SK-N-SH (cell line): ENCODE data around the gene PGA5. TPM values are rescaled to one million over a fixed set of nuclear protein-coding genes. Genes with fewer than 3 reads are reported as not detected.

Source experiments
- CTCF ChIA-PET: fragments of 300-600, 350-600 bp; formaldehyde crosslinking; extraction: SDS; loops from one replicate; lab custom pipeline; 2021; lab: Yijun Ruan, JAX
- POLR2A ChIA-PET: fragments of 350-600 bp; sonication (Branson Sonifier 250); formaldehyde crosslinking; extraction: SDS; loops from one replicate; lab custom pipeline; 2020; ENCODE audit warnings: antibody characterized with exemption, inconsistent platforms; lab: Yijun Ruan, JAX
- DNase-seq: peaks from one replicate; pipeline ENCODE4 v3.0.0; 2012
- H2AFZ ChIP-seq: fragments of 200-600 bp; sonication (generic); 2 replicates; pipeline ENCODE4 v1.8.1; 2016; ENCODE audit warnings: antibody characterized with exemption, mild to moderate bottlenecking, low read depth
- H3F3A ChIP-seq: fragments of 200-600 bp; sonication (generic); replicated peaks from 2 replicates; pipeline ENCODE3; 2016; ENCODE audit warnings: antibody characterized with exemption, mild to moderate bottlenecking; ENCODE audit not compliant: insufficient read depth
- H3K27ac ChIP-seq, 2 experiments: fragments of 200-500 bp in 1 of 2; fragments of 200-600 bp in 1 of 2; sonication (Bioruptor generic) in 1 of 2; sonication (generic), shearing (Covaris generic) in 1 of 2; 2 replicates each; pipeline versions ENCODE4 v1.5.1 to v1.6.1; 2014 to 2016; ENCODE audit warnings: low read depth in 2 of 2, inconsistent platforms in 1 of 2, low read length in 1 of 2, mild to moderate bottlenecking in 1 of 2, mixed read lengths in 1 of 2
- H3K27me3 ChIP-seq: fragments of 200-600 bp; sonication (generic), shearing (Covaris generic); 2 replicates; pipeline ENCODE4 v1.6.1; 2016; ENCODE audit warnings: mixed run types; ENCODE audit not compliant: insufficient read depth
- H3K36me3 ChIP-seq, 2 experiments: fragments of 200-500 bp in 1 of 2; fragments of 200-600 bp in 1 of 2; sonication (Bioruptor generic) in 1 of 2; sonication (generic) in 1 of 2; replicated peaks in 1 of 2; 2 replicates each; pipeline versions ENCODE3 to v1.5.1; 2014 to 2016; ENCODE audit warnings: low read length in 1 of 2, mild to moderate bottlenecking in 1 of 2; ENCODE audit not compliant: insufficient read depth in 2 of 2, control insufficient read depth in 1 of 2
- H3K4me1 ChIP-seq, 2 experiments: fragments of 200-500 bp in 1 of 2; fragments of 200-600 bp in 1 of 2; sonication (Bioruptor generic) in 1 of 2; sonication (generic), shearing (Covaris generic) in 1 of 2; 2 replicates each; pipeline versions ENCODE4 v1.5.1 to v1.6.1; 2014 to 2016; ENCODE audit warnings: low read depth in 1 of 2, low read length in 1 of 2, mixed run types in 1 of 2; ENCODE audit not compliant: insufficient read depth in 2 of 2, control insufficient read depth in 1 of 2
- H3K4me2 ChIP-seq: fragments of 200-600 bp; sonication (generic), shearing (Covaris generic); 2 replicates; pipeline ENCODE4 v1.6.1; 2017; ENCODE audit warnings: mixed run types
- H3K4me3 ChIP-seq, 2 experiments: fragments of 200-500 bp in 1 of 2; fragments of 200-600 bp in 1 of 2; sonication (Bioruptor generic) in 1 of 2; sonication (generic), shearing (Covaris generic) in 1 of 2; 2 replicates each; pipeline versions ENCODE4 v1.5.1 to v1.8.1; 2014 to 2016; ENCODE audit warnings: low read depth in 2 of 2, inconsistent platforms in 1 of 2, low read length in 1 of 2, mild to moderate bottlenecking in 1 of 2, mixed read lengths in 1 of 2, moderate library complexity in 1 of 2
- H3K79me2 ChIP-seq: fragments of 200-600 bp; sonication (generic); 2 replicates; pipeline ENCODE4 v1.8.1; 2017; ENCODE audit warnings: mild to moderate bottlenecking; ENCODE audit not compliant: insufficient read depth
- H3K9ac ChIP-seq: fragments of 200-600 bp; sonication (generic); 2 replicates; pipeline ENCODE4 v1.6.1; 2017; ENCODE audit warnings: mixed run types
- H3K9me2 ChIP-seq: fragments of 200-600 bp; sonication (generic); 2 replicates; pipeline ENCODE4 v1.6.1; 2017; ENCODE audit warnings: mixed run types
- H3K9me3 ChIP-seq: fragments of 200-600 bp; sonication (generic); 2 replicates; pipeline ENCODE4 v1.6.1; 2017; ENCODE audit warnings: mixed run types, mild to moderate bottlenecking, moderate library complexity
- H4K20me1 ChIP-seq: fragments of 200-600 bp; sonication (generic); 2 replicates; pipeline ENCODE4 v1.6.1; 2017; ENCODE audit warnings: mild to moderate bottlenecking, mixed run types; ENCODE audit not compliant: insufficient read depth
- EP300 ChIP-seq, 2 experiments: IDR thresholded peaks; 2 replicates each; pipeline versions ENCODE4 v1.4.0 to v1.6.1; 2012; ENCODE audit warnings: borderline replicate concordance in 1 of 2, low read depth in 1 of 2, low read length in 1 of 2
- EZH2phosphoT487 ChIP-seq: fragments of 200-600 bp; sonication (generic); IDR thresholded peaks from 2 replicates; pipeline ENCODE4 v1.6.1; 2017; ENCODE audit warnings: low read depth, mixed run types, mild to moderate bottlenecking, antibody characterized with exemption, moderate library complexity, borderline replicate concordance
- FOXM1 ChIP-seq: IDR thresholded peaks from 2 replicates; pipeline ENCODE4 v1.4.0; 2012; ENCODE audit warnings: low read depth, mild to moderate bottlenecking
- NFIC ChIP-seq: IDR thresholded peaks from 2 replicates; pipeline ENCODE4 v1.4.0; 2012; ENCODE audit warnings: borderline replicate concordance
- NRF1 ChIP-seq: IDR thresholded peaks from 2 replicates; pipeline ENCODE4 v1.6.1; 2012; ENCODE audit warnings: low read depth, mild to moderate bottlenecking, low read length
- REST ChIP-seq: IDR thresholded peaks from 2 replicates; pipeline ENCODE4 v1.6.1; 2012; ENCODE audit warnings: mild to moderate bottlenecking, low read depth, low read length, moderate library complexity
- SIN3A ChIP-seq: IDR thresholded peaks from 2 replicates; pipeline ENCODE4 v1.6.1; 2012; ENCODE audit warnings: low read depth, mild to moderate bottlenecking, low read length, moderate library complexity, borderline replicate concordance
- TAF1 ChIP-seq: IDR thresholded peaks from 2 replicates; pipeline ENCODE4 v1.6.1; 2012; ENCODE audit warnings: low read depth, mild to moderate bottlenecking, low read length, moderate library complexity, borderline replicate concordance
- TCF12 ChIP-seq: IDR thresholded peaks from 2 replicates; pipeline ENCODE4 v1.4.0; 2012
- USF1 ChIP-seq: IDR thresholded peaks from 2 replicates; pipeline ENCODE4 v1.4.0; 2012; ENCODE audit warnings: low read depth, borderline replicate concordance
- YY1 ChIP-seq: IDR thresholded peaks from 2 replicates; pipeline ENCODE4 v1.4.0; 2012; ENCODE audit warnings: low read depth, mild to moderate bottlenecking
- WGBS: methylation state at CpG from one replicate; pipeline ENCODE4 v1.1.6; 2017; ENCODE audit warnings: low lambda C conversion rate; 5-methylcytosine and 5-hydroxymethylcytosine counted together
- polyA plus RNA-seq, 3 experiments: library from polyadenylated mRNA; depleted of rRNA; stranded (reverse); fragments of >200 nt; gene quantifications; 2 replicates each; pipeline ENCODE4 v1.2.3, GENCODE V29; 2012
- TF ChIP-seq, protein P1 (sequence below): IDR thresholded peaks from 2 replicates; pipeline ENCODE4; 2012

The PGA5 gene
- polyA plus RNA-seq, 1 of the 3 experiments (the other 2 are of a cell fraction) = not detected

GRCh38 chr11:61264795-61265194 is 23.8 kb downstream of the PGA5 start:
- Histone ChIP-seq H3K27me3 (no peaks in the 10 kb centered on the region), H3K79me2 (no peaks in the 10 kb centered on the region), H3K27ac (no peak overlapping the region), H3K9ac (no peak overlapping the region), H3K4me2 (no peak overlapping the region), H3K4me3 (no peak overlapping the region), H3K9me3 (no peaks in the 10 kb centered on the region), H3K36me3 (no peaks in the 10 kb centered on the region), H3K4me1 (no peaks in the 10 kb centered on the region), H3K9me2 (no peaks in the 10 kb centered on the region), H4K20me1 (no peaks in the 10 kb centered on the region), H2AFZ (no peak overlapping the region), H3F3A (no peaks in the 10 kb centered on the region)
- TF ChIP-seq EP300 (IDR thresholded peaks at IDR 0.05; ENCODE audit: borderline replicate concordance in 1 of 2, low read depth in 1 of 2, low read length in 1 of 2) (no peak), TAF1 (no peak), NRF1 (no peak), FOXM1 (no peak), YY1 (no peak), REST (no peak), SIN3A (no peak), TCF12 (no peak), NFIC (no peak), USF1 (no peak)
- TF ChIP-seq, protein P1, sequence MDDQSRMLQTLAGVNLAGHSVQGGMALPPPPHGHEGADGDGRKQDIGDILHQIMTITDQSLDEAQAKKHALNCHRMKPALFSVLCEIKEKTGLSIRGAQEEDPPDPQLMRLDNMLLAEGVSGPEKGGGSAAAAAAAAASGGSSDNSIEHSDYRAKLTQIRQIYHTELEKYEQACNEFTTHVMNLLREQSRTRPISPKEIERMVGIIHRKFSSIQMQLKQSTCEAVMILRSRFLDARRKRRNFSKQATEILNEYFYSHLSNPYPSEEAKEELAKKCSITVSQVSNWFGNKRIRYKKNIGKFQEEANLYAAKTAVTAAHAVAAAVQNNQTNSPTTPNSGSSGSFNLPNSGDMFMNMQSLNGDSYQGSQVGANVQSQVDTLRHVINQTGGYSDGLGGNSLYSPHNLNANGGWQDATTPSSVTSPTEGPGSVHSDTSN = no peak
- ChIA-PET CTCF (interaction anchor here (2.6 kb wide), 1 partner anchor 10 kb away, joined by 12 read pairs; no protein-coding TSS in a partner anchor), POLR2A (no interaction called here)
- no peak for DNase-seq
- 80% methylated on average over 3 of the region's 14 CpGs for WGBS

DNA sequence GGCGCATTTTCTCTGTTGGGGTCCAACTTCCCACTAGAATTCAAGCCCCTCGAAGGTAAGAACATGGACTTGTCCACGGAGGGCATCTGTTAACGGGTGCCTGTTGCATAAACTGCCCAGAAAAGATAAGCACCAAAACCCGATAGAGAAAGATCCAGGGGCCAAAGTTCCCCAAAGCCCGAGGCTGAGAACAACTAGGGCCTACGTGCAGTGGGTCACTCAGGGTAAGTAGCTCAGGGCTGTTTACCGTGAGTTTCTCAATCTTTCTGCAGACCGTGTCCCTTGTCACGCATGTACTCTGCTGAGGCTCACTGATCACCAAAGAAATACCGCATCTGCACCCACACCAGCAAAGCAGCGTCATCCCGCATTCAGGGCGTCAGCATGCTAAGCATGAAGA is 24.4 kb downstream of the PGA5 start:
- no peak overlapping the region for H3K27ac ChIP-seq
- TF ChIP-seq EZH2phosphoT487 = no peak
- no peak overlapping the region for H3K9ac ChIP-seq
- ChIA-PET POLR2A (no interaction called here), CTCF (interaction anchor here (2.6 kb wide), 1 partner anchor 11 kb away, joined by 12 read pairs; no protein-coding TSS in a partner anchor)
- H3K4me3 ChIP-seq = no peak overlapping the region
- no peaks in the 10 kb centered on the region for H3K27me3 ChIP-seq
- H3F3A ChIP-seq = no peaks in the 10 kb centered on the region
- no peaks in the 10 kb centered on the region for H3K9me3 ChIP-seq
- WGBS = 73% methylated on average over 12 of the region's 14 CpGs
- no peaks in the 10 kb centered on the region for H3K36me3 ChIP-seq
- no peaks in the 10 kb centered on the region for H3K4me1 ChIP-seq
- no peak for DNase-seq
- no peak overlapping the region for H2AFZ ChIP-seq
- H3K79me2 ChIP-seq = no peaks in the 10 kb centered on the region
- no peak overlapping the region for H3K4me2 ChIP-seq
- H4K20me1 ChIP-seq = no peaks in the 10 kb centered on the region
- no peaks in the 10 kb centered on the region for H3K9me2 ChIP-seq
